HepG2 (cell line): ENCODE measurements around the gene SAP25. TPM values are rescaled to one million over a fixed set of nuclear protein-coding genes. Genes with fewer than 3 reads are reported as not detected.
A peak's percentile ranks its signal among the peaks of the same experiment; 100 is the strongest.

Experiments
- AHR ChIP-seq: IDR thresholded peaks from 2 replicates; pipeline ENCODE4 v1.6.1; 2018; ENCODE audit warnings: missing genetic modification reagents, missing compliant biosample characterization
- ATRX ChIP-seq: sonication (generic); formaldehyde crosslinking; IDR thresholded peaks from 2 replicates; pipeline ENCODE4 v1.4.0; 2020; ENCODE audit warnings: missing genetic modification reagents, borderline replicate concordance
- CBX2 ChIP-seq, 2 experiments: fragments of 200-600 bp in 1 of 2; sonication (generic); formaldehyde crosslinking in 1 of 2; IDR thresholded peaks; 2 replicates each; pipeline versions ENCODE4 v1.7.0 to v1.8.1; 2018 to 2022; ENCODE audit warnings: low read depth in 2 of 2, low read length in 1 of 2, mild to moderate bottlenecking in 1 of 2, missing genetic modification reagents in 1 of 2
- DR1 ChIP-seq: sonication (generic); formaldehyde crosslinking; IDR thresholded peaks from 2 replicates; pipeline ENCODE4 v1.8.0; 2021; ENCODE audit warnings: mild to moderate bottlenecking, missing genetic modification reagents, inconsistent platforms
- FIP1L1 ChIP-seq: fragments of 200-400 bp; formaldehyde crosslinking; IDR thresholded peaks from 2 replicates; pipeline ENCODE4 v1.6.1; 2018; ENCODE audit warnings: low read depth, mild to moderate bottlenecking, low read length, moderate library complexity, borderline replicate concordance; ENCODE audit not compliant: insufficient read depth
- FOSL1 ChIP-seq: sonication (generic); formaldehyde crosslinking; IDR thresholded peaks from 2 replicates; pipeline ENCODE4 v1.9.0; 2021; ENCODE audit warnings: missing genetic modification reagents, borderline replicate concordance
- GZF1 ChIP-seq: sonication (generic); formaldehyde crosslinking; IDR thresholded peaks from 2 replicates; pipeline ENCODE4 v1.5.1; 2020; ENCODE audit warnings: mild to moderate bottlenecking, missing genetic modification reagents
- MATR3 ChIP-seq: sonication (generic); formaldehyde crosslinking; IDR thresholded peaks from 2 replicates; pipeline ENCODE4 v1.4.0; 2020; ENCODE audit warnings: missing genetic modification reagents
- NONO ChIP-seq, 2 experiments: fragments of 450-650 bp in 1 of 2; sonication (generic) in 1 of 2; formaldehyde crosslinking in 1 of 2; IDR thresholded peaks in 1 of 2; conservative IDR thresholded peaks in 1 of 2; 2 replicates each; pipeline versions ENCODE4 v1.6.1 to v1.8.0; 2017 to 2022; ENCODE audit warnings: mild to moderate bottlenecking in 1 of 2, missing genetic modification reagents in 1 of 2, moderate library complexity in 1 of 2
- NR2C2 ChIP-seq: sonication (generic); formaldehyde crosslinking; IDR thresholded peaks from 2 replicates; pipeline ENCODE4 v1.4.0; 2020; ENCODE audit warnings: missing genetic modification reagents, mild to moderate bottlenecking, moderate library complexity, borderline replicate concordance
- PLRG1 ChIP-seq: fragments of 450-650 bp; conservative IDR thresholded peaks from 2 replicates; pipeline ENCODE4 v1.6.1; 2016
- SAFB2 ChIP-seq: sonication (generic); formaldehyde crosslinking; IDR thresholded peaks from 2 replicates; pipeline ENCODE4 v1.5.1; 2020; ENCODE audit warnings: missing genetic modification reagents, low read depth, mild to moderate bottlenecking, borderline replicate concordance
- SNAPC2 ChIP-seq: sonication (generic); formaldehyde crosslinking; IDR thresholded peaks from 2 replicates; pipeline ENCODE4 v1.8.1; 2022; ENCODE audit warnings: mild to moderate bottlenecking, missing genetic modification reagents
- SNRNP70 ChIP-seq: fragments of 200-400 bp; formaldehyde crosslinking; IDR thresholded peaks from 2 replicates; pipeline ENCODE4 v1.6.1; 2017; ENCODE audit warnings: mild to moderate bottlenecking, low read depth, low read length, moderate library complexity
- SP2 ChIP-seq: sonication (generic); formaldehyde crosslinking; IDR thresholded peaks from 2 replicates; pipeline ENCODE4 v1.5.1; 2020; ENCODE audit warnings: mild to moderate bottlenecking, missing genetic modification reagents
- STAG1 ChIP-seq: sonication (generic); formaldehyde crosslinking; IDR thresholded peaks from 2 replicates; pipeline ENCODE4 v1.4.0; 2020; ENCODE audit warnings: missing genetic modification reagents
- TARDBP ChIP-seq: sonication (generic); formaldehyde crosslinking; IDR thresholded peaks from 2 replicates; pipeline ENCODE4 v1.8.0; 2022; ENCODE audit warnings: mild to moderate bottlenecking, missing genetic modification reagents
- ZNF260 ChIP-seq: sonication (generic); formaldehyde crosslinking; IDR thresholded peaks from 2 replicates; pipeline ENCODE4 v1.4.0; 2020; ENCODE audit warnings: missing genetic modification reagents, low read depth, mild to moderate bottlenecking, borderline replicate concordance
- ZNF329 ChIP-seq: sonication (generic); formaldehyde crosslinking; IDR thresholded peaks from 2 replicates; pipeline ENCODE4 v1.9.0; 2021; ENCODE audit warnings: low read depth, mild to moderate bottlenecking, missing genetic modification reagents
- ZNF761 ChIP-seq: sonication (generic); formaldehyde crosslinking; conservative IDR thresholded peaks from 2 replicates; pipeline ENCODE4 v1.4.0; 2020; ENCODE audit warnings: mild to moderate bottlenecking, missing genetic modification reagents
- ZNF790 ChIP-seq: sonication (generic); formaldehyde crosslinking; IDR thresholded peaks from 2 replicates; pipeline ENCODE4 v1.8.0; 2022; ENCODE audit warnings: missing genetic modification reagents, mild to moderate bottlenecking, borderline replicate concordance
- polyA plus RNA-seq, 8 experiments: library from polyadenylated mRNA; depleted of rRNA in 3 of 8; stranded (reverse) in 7 of 8; unstranded in 1 of 8; fragments of >200 nt; fragmentation: Illumina TruSeq in 4 of 8; extraction: Trizol in 4 of 8; gene quantifications; 2 replicates each; pipeline versions ENCODE4 v1.2.1 to v1.2.3, GENCODE V29; 2011 to 2016; ENCODE audit warnings: low read depth in 4 of 8, missing spikeins in 1 of 8, mixed read lengths in 1 of 8; ENCODE audit not compliant: insufficient read depth in 1 of 8
- total RNA-seq, 5 experiments: library from RNA; depleted of rRNA; stranded (reverse); fragments of >200 nt; fragmentation: Illumina TruSeq; extraction: Trizol; gene quantifications; 2 replicates each; pipeline ENCODE4 v1.2.3, GENCODE V29; 2016; ENCODE audit warnings: low read depth in 1 of 5
- TF ChIP-seq, protein P1 (sequence below): sonication (generic); formaldehyde crosslinking; IDR thresholded peaks from 2 replicates; pipeline ENCODE4 v1.8.1; 2023; ENCODE audit warnings: mild to moderate bottlenecking, missing genetic modification reagents
- TF ChIP-seq, protein P2 (sequence below): sonication (generic); formaldehyde crosslinking; IDR thresholded peaks from 2 replicates; pipeline ENCODE4 v1.8.0; 2022; ENCODE audit warnings: mild to moderate bottlenecking, missing genetic modification reagents, borderline replicate concordance
- TF ChIP-seq, protein P3 (sequence below): sonication (generic); formaldehyde crosslinking; IDR thresholded peaks from 2 replicates; pipeline ENCODE4 v1.5.1; 2020; ENCODE audit warnings: mild to moderate bottlenecking, missing genetic modification reagents

SAP25 gene
- total and polyA plus RNA-seq, 2 of the 13 experiments (the other 11 are each of a cell fraction or from before 2014, with no cell fraction given): 0.15 to 0.20 TPM

DNA sequence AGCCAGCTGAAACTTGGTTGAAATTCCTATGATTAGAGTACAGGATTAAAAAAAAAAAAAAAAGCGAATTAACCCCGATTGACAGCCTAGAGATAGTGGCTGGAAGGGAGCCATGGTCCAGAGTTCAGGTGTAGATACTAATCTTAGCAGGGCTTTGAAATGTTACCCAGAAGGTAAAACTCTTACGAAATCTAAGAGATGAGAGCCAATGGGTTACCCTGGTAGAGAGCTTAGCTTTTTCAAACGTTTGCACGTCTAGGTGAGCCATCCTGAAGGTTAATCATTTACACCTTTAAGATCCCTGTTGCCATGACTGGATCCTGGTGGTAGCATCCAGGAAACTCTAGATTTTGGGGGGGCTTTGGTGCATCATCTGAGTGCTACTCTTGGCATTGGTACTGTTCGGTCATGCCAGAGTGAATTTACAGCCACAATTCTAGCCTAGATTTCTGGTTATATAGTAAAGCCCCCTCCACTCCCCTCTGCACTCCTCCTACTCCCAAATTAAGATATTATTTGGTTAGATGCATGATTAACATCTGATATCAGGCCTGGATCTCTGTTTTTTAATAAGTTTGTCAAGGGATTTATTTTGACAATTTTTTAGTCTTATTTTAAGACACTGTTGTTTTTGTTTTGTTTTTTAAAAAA lies 33.5 kb downstream of the SAP25 start (continued):
- TF ChIP-seq SP2 (0 out of 2 replicates have a peak, but pooled peaks have one; percentile 19), ATRX (CRISPR knock-in tag) (no peak), ZNF761 (CRISPR knock-in tag) (no peak), FIP1L1 (no peak), GZF1 (CRISPR knock-in tag) (no peak), AHR (CRISPR knock-in tag) (no peak), SNAPC2 (CRISPR knock-in tag) (peak; percentile 23; the same call in 1 of the 2 replicates), STAG1 (CRISPR knock-in tag) (no peak), ZNF790 (CRISPR knock-in tag) (no peak), NR2C2 (no peak), CBX2 (IDR thresholded peaks at IDR 0.05; ENCODE audit: low read depth, low read length) (no peak), CBX2 (CRISPR knock-in tag; IDR thresholded peaks at IDR 0.05; ENCODE audit: low read depth) (no peak), SNRNP70 (no peak), SAFB2 (CRISPR knock-in tag) (no peak; the same call in 1 of the 2 replicates), TARDBP (CRISPR knock-in tag) (peak; percentile 70), ZNF329 (CRISPR knock-in tag) (no peak), DR1 (CRISPR knock-in tag) (no peak), NONO (IDR thresholded peaks at IDR 0.05) (no peak), NONO (CRISPR knock-in tag; conservative IDR thresholded peaks at IDR 0.05) (no peak), FOSL1 (CRISPR knock-in tag) (no peak), PLRG1 (no peak), MATR3 (no peak), ZNF260 (CRISPR knock-in tag) (no peak)
- TF ChIP-seq, protein P1, sequence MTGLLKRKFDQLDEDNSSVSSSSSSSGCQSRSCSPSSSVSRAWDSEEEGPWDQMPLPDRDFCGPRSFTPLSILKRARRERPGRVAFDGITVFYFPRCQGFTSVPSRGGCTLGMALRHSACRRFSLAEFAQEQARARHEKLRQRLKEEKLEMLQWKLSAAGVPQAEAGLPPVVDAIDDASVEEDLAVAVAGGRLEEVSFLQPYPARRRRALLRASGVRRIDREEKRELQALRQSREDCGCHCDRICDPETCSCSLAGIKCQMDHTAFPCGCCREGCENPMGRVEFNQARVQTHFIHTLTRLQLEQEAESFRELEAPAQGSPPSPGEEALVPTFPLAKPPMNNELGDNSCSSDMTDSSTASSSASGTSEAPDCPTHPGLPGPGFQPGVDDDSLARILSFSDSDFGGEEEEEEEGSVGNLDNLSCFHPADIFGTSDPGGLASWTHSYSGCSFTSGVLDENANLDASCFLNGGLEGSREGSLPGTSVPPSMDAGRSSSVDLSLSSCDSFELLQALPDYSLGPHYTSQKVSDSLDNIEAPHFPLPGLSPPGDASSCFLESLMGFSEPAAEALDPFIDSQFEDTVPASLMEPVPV: 0 out of 2 replicates have a peak, but pooled peaks have one; percentile 39
- TF ChIP-seq, protein P2, sequence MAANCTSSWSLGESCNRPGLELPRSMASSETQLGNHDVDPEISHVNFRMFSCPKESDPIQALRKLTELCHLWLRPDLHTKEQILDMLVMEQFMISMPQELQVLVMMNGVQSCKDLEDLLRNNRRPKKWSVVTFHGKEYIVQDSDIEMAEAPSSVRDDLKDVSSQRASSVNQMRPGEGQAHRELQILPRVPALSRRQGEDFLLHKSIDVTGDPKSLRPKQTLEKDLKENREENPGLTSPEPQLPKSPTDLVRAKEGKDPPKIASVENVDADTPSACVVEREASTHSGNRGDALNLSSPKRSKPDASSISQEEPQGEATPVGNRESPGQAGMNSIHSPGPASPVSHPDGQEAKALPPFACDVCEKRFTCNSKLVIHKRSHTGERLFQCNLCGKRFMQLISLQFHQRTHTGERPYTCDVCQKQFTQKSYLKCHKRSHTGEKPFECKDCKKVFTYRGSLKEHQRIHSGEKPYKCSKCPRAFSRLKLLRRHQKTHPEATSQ (CRISPR knock-in tag): 0 out of 2 replicates have a peak, but pooled peaks have one; percentile 44
- TF ChIP-seq, protein P3, sequence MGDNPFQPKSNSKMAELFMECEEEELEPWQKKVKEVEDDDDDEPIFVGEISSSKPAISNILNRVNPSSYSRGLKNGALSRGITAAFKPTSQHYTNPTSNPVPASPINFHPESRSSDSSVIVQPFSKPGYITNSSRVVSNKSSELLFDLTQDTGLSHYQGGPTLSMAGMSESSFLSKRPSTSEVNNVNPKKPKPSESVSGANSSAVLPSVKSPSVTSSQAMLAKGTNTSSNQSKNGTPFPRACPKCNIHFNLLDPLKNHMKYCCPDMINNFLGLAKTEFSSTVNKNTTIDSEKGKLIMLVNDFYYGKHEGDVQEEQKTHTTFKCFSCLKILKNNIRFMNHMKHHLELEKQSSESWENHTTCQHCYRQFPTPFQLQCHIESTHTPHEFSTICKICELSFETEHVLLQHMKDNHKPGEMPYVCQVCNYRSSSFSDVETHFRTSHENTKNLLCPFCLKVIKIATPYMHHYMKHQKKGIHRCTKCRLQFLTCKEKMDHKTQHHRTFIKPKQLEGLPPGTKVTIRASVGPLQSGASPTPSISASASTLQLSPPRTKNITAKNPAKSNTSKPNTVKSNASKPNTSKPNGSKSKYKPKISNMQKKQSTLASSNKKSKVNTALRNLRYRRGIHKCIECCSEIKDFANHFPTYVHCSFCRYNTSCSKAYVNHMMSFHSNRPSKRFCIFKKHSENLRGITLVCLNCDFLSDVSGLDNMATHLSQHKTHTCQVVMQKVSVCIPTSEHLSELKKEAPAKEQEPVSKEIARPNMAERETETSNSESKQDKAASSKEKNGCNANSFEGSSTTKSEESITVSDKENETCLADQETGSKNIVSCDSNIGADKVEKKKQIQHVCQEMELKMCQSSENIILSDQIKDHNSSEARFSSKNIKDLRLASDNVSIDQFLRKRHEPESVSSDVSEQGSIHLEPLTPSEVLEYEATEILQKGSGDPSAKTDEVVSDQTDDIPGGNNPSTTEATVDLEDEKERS (CRISPR knock-in tag): no peak
